BE2C (cell line): Measurements from ENCODE around the gene MDH1B.
A peak's percentile ranks its signal among the peaks of the same experiment; 100 is the strongest.

Experiments used
- DNase-seq: peaks from one replicate; pipeline ENCODE4 v3.0.0-alpha.2; 2020
- H3K27me3 ChIP-seq: fragments of 250-450 bp; sonication (Bioruptor Pico); 2 replicates; pipeline ENCODE4 v1.5.1; 2020; ENCODE audit warnings: mild to moderate bottlenecking
- H3K36me3 ChIP-seq: fragments of 250-450 bp; sonication (Bioruptor Pico); 2 replicates; pipeline ENCODE4 v1.5.1; 2020; ENCODE audit warnings: mild to moderate bottlenecking
- H3K4me1 ChIP-seq: fragments of 250-450 bp; sonication (Bioruptor Pico); 2 replicates; pipeline ENCODE4 v1.5.1; 2020
- H3K4me3 ChIP-seq: 2 replicates; pipeline ENCODE4 v1.5.1; 2011; ENCODE audit warnings: low read depth, low read length
- H3K9me3 ChIP-seq: fragments of 250-450 bp; sonication (Bioruptor Pico); 2 replicates; pipeline ENCODE4 v1.5.1; 2020
- TF ChIP-seq, protein P1 (sequence below): IDR thresholded peaks from 2 replicates; pipeline ENCODE4 v1.5.1; 2012; ENCODE audit warnings: mild to moderate bottlenecking, low read depth, low read length

The MDH1B gene

DNA sequence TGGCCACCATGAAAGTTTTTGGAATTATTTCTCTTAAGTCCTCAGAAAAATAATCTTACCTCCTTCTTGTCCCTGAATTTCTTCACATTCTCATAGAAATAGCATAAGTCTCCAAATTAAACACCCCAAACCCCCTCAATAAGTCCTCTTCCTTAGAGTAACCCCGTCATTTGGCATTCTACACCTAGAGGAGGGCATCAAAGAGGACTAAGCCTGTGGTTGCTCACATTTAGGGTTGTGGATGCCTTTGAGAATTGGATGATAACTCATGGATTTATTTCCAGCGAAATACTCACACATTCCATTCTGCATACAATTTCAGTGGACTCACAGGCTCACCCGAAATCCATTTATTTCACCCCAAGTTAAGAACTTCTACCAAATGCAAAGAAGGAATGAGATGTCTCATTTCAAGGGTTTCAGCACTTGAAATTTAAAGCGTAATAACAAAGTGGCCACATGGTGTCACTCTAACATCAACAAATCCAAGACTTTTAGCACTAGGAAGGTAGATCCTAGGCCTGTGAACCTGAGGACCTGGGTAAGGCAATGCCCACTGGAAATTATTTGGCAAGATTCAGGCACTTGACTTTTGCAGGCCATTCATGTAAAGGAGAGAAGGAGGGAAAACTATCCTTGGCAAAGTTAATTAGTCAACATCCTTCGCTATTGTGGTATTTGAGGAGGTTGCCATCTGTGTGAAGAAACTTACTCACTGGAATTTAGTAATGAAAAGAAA is 71.6 kb downstream of the MDH1B start:
- no peaks in the 10 kb centered on the region for H3K4me1 ChIP-seq

DNA sequence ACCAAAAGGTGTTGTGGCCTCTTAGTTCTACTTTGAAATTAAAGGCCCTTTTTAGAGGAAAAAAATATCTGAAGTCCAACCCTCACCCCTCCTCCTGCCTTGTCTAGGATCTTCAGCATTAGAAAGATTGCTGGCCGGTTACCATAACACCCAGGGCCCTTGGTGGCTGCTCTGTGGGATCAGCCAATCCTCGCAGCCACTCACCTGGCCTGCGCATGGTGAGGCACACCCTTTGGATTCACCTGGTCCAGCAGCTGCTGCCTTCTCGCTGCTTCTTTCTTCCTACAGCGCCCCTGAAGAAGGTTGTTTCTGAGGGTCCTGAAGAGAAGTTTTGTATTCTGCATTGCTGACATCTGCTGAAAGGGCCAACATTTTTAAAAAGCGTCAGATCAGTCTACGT is 72.2 kb downstream of the MDH1B start:
- no peaks in the 10 kb centered on the region for H3K27me3 ChIP-seq
- H3K9me3 ChIP-seq = no peaks in the 10 kb centered on the region
- H3K36me3 ChIP-seq = no peaks in the 10 kb centered on the region
- H3K4me1 ChIP-seq = no peaks in the 10 kb centered on the region
- no peak overlapping the region for H3K4me3 ChIP-seq
- TF ChIP-seq, protein P1, sequence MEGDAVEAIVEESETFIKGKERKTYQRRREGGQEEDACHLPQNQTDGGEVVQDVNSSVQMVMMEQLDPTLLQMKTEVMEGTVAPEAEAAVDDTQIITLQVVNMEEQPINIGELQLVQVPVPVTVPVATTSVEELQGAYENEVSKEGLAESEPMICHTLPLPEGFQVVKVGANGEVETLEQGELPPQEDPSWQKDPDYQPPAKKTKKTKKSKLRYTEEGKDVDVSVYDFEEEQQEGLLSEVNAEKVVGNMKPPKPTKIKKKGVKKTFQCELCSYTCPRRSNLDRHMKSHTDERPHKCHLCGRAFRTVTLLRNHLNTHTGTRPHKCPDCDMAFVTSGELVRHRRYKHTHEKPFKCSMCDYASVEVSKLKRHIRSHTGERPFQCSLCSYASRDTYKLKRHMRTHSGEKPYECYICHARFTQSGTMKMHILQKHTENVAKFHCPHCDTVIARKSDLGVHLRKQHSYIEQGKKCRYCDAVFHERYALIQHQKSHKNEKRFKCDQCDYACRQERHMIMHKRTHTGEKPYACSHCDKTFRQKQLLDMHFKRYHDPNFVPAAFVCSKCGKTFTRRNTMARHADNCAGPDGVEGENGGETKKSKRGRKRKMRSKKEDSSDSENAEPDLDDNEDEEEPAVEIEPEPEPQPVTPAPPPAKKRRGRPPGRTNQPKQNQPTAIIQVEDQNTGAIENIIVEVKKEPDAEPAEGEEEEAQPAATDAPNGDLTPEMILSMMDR = no peak
- DNase-seq = no peak

More for the DNA sequence above, 71.6 kb downstream of the MDH1B start:
- TF ChIP-seq, protein P1 = peak; percentile 73
- H3K9me3 ChIP-seq = no peaks in the 10 kb centered on the region
- H3K27me3 ChIP-seq = no peaks in the 10 kb centered on the region
- no peaks in the 10 kb centered on the region for H3K36me3 ChIP-seq
- no peak overlapping the region for H3K4me3 ChIP-seq
- DNase-seq = peak; percentile 47

DNA sequence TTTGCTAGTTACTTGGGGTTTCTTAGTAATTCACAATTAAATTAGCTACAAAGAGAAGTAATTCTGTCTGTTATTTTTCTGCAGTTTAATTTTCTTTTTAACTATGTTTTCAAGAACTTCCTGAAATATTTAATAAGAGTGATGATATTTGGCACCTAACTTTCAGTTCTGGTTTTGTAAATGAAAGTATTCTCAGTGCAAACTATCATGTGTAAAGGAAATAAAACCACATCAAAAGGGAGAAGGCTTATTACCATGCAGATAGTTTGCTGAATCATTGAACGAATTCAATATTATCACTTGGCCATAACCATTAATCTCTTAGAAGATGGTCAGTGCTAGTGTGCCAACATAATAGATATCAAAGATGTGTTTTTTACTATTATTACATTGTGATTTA is 76.1 kb downstream of the MDH1B start:
- no peaks in the 10 kb centered on the region for H3K27me3 ChIP-seq
- no peaks in the 10 kb centered on the region for H3K36me3 ChIP-seq
- H3K4me3 ChIP-seq = no peak overlapping the region
- H3K4me1 ChIP-seq = no peaks in the 10 kb centered on the region
- no peaks in the 10 kb centered on the region for H3K9me3 ChIP-seq
- TF ChIP-seq, protein P1 = no peak
- DNase-seq = no peak

DNA sequence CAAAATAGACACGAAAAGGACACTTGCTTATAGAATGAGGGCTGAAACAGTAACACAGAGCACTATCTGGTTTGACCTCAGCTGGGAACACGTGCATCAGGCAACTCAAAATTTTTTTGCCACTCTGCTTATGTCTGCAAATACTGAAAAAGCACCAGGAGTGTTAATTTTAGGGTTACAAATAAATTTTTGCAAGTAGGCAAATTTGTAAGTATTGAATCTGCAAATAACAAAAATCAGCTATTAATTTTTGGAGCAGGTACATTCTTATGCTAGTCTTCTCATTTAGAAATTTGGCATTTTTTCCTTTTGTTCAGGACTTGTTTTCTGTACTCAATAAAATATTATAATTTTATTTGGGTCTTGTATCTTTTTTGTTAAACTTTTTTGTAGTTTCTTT is 76.7 kb downstream of the MDH1B start:
- no peak overlapping the region for H3K4me3 ChIP-seq
- TF ChIP-seq, protein P1 = no peak
- H3K9me3 ChIP-seq = no peaks in the 10 kb centered on the region
- DNase-seq = no peak
- H3K27me3 ChIP-seq = no peaks in the 10 kb centered on the region
- H3K4me1 ChIP-seq = no peaks in the 10 kb centered on the region
- H3K36me3 ChIP-seq = no peaks in the 10 kb centered on the region
